Raji (cell line): ENCODE measurements around the gene BMPR1A.

ENCODE experiments used
- POLR2A ChIP-seq: IDR thresholded peaks from 2 replicates; pipeline ENCODE4 v1.6.1; 2011; ENCODE audit warnings: low read depth, low read length, control low read depth; ENCODE audit not compliant: insufficient read depth

BMPR1A gene

DNA sequence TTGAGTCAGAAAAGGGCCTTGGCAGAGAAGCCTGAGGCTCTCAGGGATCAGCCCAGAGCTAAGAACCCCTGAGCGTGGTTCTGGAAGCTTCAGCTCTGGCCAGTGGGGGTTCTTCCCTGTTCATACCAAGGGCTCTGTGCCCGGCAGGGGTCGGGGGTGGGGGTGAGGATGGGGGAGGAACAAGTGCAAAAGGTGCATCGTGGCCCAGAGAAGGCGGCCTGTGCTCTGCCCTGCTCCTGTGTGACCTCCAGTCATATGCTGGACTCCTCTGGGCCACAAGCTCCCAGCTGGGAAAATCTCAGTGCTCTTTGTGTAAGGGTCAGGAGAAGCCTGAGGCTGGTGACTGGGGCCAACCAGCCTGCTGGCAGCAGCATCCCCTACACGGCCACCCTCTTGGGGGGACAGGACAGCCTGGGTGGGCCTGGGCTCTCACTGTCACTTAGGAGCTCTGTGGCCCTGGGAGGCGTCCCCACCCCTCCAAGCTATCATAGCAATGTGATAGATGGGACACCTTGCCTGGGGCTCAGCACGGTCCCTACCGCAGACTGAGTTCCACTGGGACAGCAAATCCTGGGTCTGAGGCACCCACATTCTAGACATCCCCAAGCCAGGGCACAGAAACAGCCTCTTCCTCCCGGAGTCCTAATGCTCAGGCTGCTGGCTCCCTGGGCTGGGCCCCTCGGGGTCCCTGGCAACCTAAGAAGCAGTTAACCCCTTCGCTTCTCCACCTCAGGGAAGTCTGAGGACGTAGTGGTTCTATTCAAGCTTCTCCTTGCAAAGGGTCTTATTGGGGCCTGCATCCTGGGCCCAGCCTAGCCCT lies 198.5 kb downstream of the BMPR1A start:
- no peak for TF ChIP-seq POLR2A

DNA sequence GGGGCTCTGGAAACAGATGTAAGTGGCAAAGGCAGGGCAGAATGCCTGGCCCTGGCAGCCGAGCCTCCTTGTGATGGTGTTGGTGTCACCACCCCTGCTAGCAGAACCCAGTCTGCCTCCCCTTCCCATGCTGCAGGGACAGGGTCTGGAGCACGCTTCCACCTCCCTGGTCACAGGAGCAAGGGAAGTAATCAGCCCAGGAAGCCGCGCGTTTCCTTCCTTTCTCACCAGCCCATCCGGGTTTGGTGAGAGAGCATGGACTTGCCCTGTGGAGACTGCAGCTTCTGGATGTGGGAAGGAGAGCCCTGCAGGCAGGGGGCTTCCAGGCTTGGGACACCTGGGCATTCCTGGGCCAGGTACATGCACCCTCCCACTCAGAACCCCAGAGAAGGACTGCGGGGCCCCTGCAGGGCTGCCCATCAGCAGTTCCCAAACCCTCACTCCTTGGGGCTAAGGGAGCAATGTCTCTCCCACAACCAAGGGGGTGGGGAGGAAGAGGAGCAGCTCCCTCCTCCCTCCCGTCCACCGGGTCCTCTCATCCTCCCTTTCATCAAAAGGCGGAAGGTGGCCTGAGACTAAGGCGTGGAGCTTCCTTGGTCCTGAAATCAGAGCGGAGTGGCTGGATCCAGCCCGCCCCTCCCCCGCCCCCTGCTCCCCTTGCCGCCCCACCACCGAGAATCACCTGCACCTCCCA lies 199.2 kb downstream of the BMPR1A start:
- no peak for TF ChIP-seq POLR2A

DNA sequence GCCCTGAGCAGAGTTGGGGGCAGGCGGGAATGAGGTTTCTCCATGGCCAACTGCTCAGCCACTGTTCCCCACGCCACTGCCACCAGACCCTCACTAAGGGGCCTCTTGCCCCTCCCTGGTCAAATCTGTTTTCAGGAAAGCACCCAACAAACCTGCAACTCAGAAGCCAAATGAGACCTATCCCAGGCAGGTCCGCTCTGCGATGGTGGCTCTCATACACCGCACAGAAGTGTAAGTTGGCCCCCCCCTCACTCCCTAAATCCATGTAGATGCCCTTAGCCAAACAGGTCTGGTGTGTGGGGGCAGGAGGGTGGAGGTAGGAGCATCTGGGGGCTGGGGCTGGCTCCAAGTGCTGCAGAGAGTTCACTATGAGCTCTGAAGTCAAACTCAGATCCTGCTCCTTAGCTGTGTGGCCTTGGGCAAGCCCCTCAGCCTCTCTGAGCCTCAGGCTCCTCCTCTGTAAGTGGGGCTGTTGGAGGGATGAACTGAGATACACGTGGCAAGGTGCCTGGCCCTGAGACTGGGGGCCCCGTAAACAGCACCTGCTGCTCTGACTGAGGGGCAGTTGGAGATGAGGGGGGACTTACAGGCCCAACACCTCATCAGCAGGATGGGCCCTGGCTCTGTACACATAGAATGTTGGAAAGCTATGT lies 199.9 kb downstream of the BMPR1A start:
- no peak for TF ChIP-seq POLR2A

GRCh38 chr10:86956848-86957448 lies 200.5 kb downstream of the BMPR1A start:
- no peak for TF ChIP-seq POLR2A

- no peak for TF ChIP-seq POLR2A
Measured at GRCh38 chr10:86957471-86958115, 201.2 kb downstream of the BMPR1A start, which contains the start of gene MMRN2. Gene MMRN2 (minus strand): TSS chr10:86957615. CDS start chr10:86957541, 74 bp downstream.

- no peak for TF ChIP-seq POLR2A
Measured at GRCh38 chr10:86958116-86958900, 201.9 kb downstream of the BMPR1A start, which contains the start of gene SNCG. Gene SNCG (plus strand): TSS chr10:86958599. CDS start chr10:86958698, 99 bp downstream.

- TF ChIP-seq POLR2A = no peak
Measured at GRCh38 chr10:86958901-86959736, 202.7 kb downstream of the BMPR1A start.

DNA sequence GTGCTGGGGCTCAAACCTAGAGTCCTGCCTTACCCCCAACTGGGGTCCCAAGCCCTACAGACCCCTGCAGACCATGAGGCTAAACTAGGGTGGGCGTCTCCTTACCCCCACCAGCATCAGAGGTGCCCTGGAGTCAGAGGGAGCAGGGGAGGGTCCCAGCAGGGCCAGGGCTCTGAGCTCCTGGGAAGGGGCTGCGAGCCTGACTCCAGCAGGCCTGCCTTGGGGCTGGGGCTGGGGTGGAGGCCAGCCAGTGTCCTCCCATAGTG lies 203.3 kb downstream of the BMPR1A start:
- no peak for TF ChIP-seq POLR2A

DNA sequence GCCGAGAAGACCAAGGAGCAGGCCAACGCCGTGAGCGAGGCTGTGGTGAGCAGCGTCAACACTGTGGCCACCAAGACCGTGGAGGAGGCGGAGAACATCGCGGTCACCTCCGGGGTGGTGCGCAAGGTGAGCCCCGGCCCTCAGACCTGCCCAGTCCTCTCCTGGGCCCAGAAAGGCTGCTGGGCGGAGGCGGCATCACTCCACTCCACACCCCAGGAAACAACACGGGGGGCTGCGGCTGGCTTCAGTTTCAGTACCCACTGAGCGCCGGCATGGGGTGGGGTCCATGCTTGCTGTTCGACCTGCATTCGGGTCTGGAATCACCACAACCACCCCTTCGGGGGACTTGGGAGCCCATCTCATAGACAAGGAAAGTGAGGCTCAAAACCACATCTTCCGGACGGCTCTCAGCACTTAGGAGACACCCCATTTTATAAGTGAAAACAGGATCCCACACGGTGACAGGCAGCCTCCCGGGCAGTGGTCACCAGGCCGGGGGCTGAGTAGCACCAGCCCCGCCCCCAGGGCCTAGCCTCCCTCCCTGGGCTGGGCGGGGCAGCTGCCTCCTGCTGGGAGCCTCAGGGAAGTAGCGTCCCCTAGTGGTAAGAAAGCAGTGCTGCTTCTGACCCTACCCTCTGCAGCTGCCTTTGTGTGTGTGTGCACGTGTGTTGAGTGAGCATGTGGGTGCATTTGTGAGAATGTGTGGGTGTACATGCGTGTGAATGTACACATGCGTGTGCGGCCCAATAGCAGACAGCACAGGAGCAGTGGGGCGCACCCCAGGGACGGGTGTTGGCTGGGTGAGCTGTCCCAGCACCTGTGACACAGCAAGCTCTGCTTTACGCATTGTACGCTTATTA lies 203.8 kb downstream of the BMPR1A start:
- TF ChIP-seq POLR2A = no peak

- no peak for TF ChIP-seq POLR2A
Measured at GRCh38 chr10:86960863-86961434, 204.5 kb downstream of the BMPR1A start.

DNA sequence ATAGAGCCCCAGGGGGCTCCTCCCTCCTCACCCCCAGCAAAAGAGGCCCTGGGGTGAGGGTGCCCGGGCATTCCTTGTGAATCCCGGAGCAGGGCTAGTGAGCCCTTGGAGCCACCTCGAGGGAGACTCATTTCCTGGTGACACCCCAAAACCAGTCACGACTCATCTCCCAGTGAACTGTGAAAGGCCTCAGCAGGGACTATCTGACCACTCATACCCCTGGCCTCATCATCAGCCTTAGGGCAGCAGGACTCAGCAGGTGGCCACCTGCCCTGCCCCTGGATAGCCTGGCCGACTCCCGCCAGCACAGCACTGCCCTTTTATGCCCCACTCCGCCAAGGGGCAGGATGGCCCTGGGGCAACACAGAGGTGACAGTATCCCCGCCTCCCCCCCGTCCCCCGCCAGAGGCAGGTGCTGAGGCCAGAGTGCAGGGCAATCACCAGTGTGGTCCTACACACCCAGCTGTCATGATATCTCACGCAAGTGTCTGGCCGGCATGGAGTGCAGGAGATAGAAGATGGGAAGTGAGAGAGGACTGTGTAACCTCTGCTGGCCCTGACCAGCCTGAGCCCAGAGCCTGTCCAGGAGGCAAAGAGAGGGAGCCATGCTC lies 205.2 kb downstream of the BMPR1A start:
- no peak for TF ChIP-seq POLR2A

- TF ChIP-seq POLR2A = no peak
Measured at GRCh38 chr10:86962136-86962980, 205.9 kb downstream of the BMPR1A start.
